ENCODE data around the gene GFER. TPM values are rescaled to one million over a fixed set of nuclear protein-coding genes. Genes with fewer than 3 reads are reported as not detected.

GFER gene
- total RNA-seq, 2 experiments from 2014 or later, result 25.0 to 25.8 TPM

DNA sequence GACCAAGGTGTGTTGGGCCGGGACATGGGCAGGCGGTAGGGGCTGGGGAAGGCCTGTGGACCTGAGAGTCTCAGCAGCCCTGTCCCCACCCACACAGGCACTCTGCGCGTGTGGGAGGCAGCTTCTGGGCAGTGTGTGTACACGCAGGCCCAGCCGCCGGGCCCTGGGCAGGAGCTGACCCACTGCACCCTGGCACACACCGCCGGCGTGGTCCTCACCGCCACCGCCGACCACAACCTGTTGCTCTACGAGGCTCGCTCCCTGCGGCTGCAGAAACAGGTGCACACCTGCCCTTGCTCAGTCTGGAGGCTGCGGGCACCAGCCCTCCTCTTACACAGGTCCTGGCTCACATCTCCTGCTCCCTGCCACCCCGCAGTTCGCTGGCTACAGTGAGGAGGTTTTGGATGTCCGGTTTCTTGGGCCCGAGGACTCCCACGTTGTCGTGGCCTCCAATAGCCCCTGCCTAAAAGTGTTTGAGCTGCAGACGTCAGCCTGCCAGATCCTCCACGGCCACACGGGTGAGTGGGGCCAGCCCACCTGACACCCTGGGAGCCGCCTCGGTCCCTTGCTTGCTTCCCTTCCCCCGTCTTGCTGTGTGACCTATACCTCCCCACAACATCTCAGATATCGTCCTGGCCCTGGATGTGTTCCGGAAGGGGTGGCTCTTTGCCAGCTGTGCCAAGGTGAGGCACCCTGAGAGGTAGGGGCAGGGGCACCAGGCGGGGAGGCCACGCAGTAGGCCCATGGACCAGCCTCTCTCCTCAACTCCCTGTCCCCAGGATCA is 8.4 kb upstream of the GFER start:
- no peaks in the 10 kb centered on the region for H3K9me3 Mint-ChIP-seq (ENCODE audit: low read depth)
- H3K4me3 Mint-ChIP-seq, result no peak overlapping the region
- intact Hi-C loops (cut with DNase I, micrococcal nuclease), result no loop called here
- H3K27ac Mint-ChIP-seq, result no peak overlapping the region
- POLR2A ChIA-PET, result interaction anchor here (1.2 kb wide), 1 partner anchor 11 kb away, joined by 5 read pairs; the partner anchor contains the start of gene RPS2
- CTCF ChIA-PET, result no interaction called here
- peaks cover 40% of the 10 kb centered on the region for H3K36me3 Mint-ChIP-seq (ENCODE audit: low read depth)
- DNase-seq, result no peak
- no peak for ATAC-seq
- peaks cover 16% of the 10 kb centered on the region for H3K4me1 Mint-ChIP-seq
- no peaks in the 10 kb centered on the region for H3K27me3 Mint-ChIP-seq

DNA sequence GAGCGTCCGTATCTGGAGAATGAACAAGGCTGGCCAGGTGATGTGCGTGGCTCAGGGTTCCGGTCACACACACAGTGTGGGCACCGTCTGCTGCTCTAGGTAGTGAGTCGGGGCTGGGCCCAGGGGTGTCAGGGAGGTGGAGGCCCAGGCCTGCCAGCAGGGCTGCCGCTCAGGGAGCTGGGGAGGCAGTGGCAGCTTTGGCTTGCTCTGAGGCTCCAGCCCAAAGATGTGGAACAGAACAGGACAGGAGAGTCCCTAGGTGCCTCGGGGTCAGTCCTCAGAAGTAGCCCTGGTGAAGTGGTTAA is 7.8 kb upstream of the GFER start:
- Mint-ChIP-seq H3K4me3 (no peak overlapping the region), H3K36me3 (ENCODE audit: low read depth) (peaks cover 36% of the 10 kb centered on the region), H3K27ac (no peak overlapping the region), H3K4me1 (peaks cover 13% of the 10 kb centered on the region), H3K9me3 (ENCODE audit: low read depth) (no peaks in the 10 kb centered on the region), H3K27me3 (peaks cover 1% of the 10 kb centered on the region)
- DNase-seq, result no peak
- no peak for ATAC-seq
- ChIA-PET POLR2A (no interaction called here), CTCF (interaction anchor here (0.6 to 0.9 kb wide), 2 partner anchors 164 to 318 kb away, joined by 3 read pairs; no protein-coding TSS in a partner anchor)
- intact Hi-C loops (cut with DNase I, micrococcal nuclease), result no loop called here

GRCh38 chr16:1976951-1977874 is 6.8 kb upstream of the GFER start:
- Mint-ChIP-seq H3K4me1 (peaks cover 15% of the 10 kb centered on the region), H3K27me3 (peaks cover 6% of the 10 kb centered on the region), H3K27ac (no peak overlapping the region), H3K4me3 (no peak overlapping the region), H3K9me3 (ENCODE audit: low read depth) (no peaks in the 10 kb centered on the region), H3K36me3 (ENCODE audit: low read depth) (peaks cover 34% of the 10 kb centered on the region)
- ATAC-seq (no peak), DNase-seq (no peak)
- intact Hi-C loops (cut with DNase I, micrococcal nuclease), result no loop called here
- ChIA-PET POLR2A (interaction anchor here (0.6 to 2.1 kb wide), 3 partner anchors 163 to 275 kb away, joined by 3 to 5 read pairs (median 4); partner anchors contain the start of gene TRAF7), CTCF (interaction anchor here (0.7 to 0.9 kb wide), 2 partner anchors 163 to 430 kb away, joined by 3 read pairs; no protein-coding TSS in a partner anchor)

DNA sequence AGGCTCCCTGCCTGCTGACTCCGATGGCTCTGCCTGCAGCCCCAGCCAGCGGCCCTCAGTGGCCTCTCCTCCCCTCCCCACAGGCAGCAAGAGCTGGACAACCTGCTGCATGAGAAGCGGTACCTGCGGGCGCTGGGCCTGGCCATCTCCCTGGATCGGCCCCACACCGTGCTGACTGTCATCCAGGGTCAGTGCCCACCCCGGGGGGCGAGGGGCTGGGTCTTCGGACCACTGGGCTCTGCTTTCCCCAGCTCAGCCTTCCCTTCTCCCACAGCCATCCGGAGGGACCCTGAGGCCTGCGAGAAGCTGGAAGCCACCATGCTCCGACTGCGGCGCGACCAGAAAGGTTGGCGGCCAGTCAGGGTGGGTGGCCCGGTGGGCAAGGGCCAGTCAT is 6.1 kb upstream of the GFER start:
- Mint-ChIP-seq H3K27ac (no peak overlapping the region), H3K4me1 (peaks cover 14% of the 10 kb centered on the region), H3K36me3 (ENCODE audit: low read depth) (peaks cover 32% of the 10 kb centered on the region), H3K4me3 (no peak overlapping the region), H3K27me3 (peaks cover 13% of the 10 kb centered on the region), H3K9me3 (ENCODE audit: low read depth) (no peaks in the 10 kb centered on the region)
- DNase-seq, result no peak
- intact Hi-C loops (cut with DNase I, micrococcal nuclease), result no loop called here
- POLR2A ChIA-PET, result interaction anchor here (2.1 kb wide), 1 partner anchor 178 kb away, joined by 4 read pairs; the partner anchor contains the start of gene TRAF7
- no peak for ATAC-seq
- CTCF ChIA-PET, result interaction anchor here (0.7 kb wide), 1 partner anchor 429 kb away, joined by 3 read pairs; no protein-coding TSS in a partner anchor

DNA sequence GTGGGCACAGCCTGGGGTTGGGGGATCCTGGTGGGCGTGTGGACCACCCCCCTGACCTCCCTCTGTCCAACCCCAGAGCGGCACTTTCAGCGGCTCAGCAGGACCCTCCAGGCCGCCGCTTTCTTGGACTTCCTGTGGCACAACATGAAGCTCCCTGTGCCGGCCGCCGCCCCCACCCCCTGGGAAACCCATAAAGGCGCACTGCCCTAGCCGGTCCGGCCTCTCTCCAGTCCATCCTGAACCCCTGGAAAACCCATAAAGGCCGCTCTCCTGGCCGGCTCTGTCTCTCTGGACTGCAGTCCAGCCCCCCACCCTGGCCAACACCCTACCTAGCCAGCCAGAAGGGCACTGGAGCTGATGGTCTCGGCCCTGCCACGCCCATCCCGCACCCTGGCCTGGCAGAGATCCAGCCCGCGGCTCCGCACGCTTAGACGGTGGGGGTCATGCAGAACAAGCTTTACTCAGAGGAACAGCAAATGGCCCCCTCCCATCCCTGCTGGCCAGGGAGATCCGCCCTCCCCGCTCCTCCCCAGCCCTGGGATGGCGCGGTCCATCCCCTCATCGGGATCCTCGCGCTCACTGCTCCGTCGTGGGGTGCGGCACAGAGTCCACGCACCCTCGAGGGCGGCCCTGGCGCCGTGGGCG is 5.4 kb upstream of the GFER start:
- H3K36me3 Mint-ChIP-seq (ENCODE audit: low read depth), result peaks cover 29% of the 10 kb centered on the region
- H3K27me3 Mint-ChIP-seq, result peaks cover 17% of the 10 kb centered on the region
- no peak overlapping the region for H3K27ac Mint-ChIP-seq
- H3K9me3 Mint-ChIP-seq (ENCODE audit: low read depth), result no peaks in the 10 kb centered on the region
- ATAC-seq (no peak), DNase-seq (no peak)
- H3K4me3 Mint-ChIP-seq, result no peak overlapping the region
- intact Hi-C loops (cut with DNase I, micrococcal nuclease), result no loop called here
- H3K4me1 Mint-ChIP-seq, result peaks cover 14% of the 10 kb centered on the region
- ChIA-PET POLR2A (interaction anchor here (2.1 kb wide), 1 partner anchor 177 kb away, joined by 4 read pairs; the partner anchor contains the start of gene TRAF7), CTCF (no interaction called here)

DNA sequence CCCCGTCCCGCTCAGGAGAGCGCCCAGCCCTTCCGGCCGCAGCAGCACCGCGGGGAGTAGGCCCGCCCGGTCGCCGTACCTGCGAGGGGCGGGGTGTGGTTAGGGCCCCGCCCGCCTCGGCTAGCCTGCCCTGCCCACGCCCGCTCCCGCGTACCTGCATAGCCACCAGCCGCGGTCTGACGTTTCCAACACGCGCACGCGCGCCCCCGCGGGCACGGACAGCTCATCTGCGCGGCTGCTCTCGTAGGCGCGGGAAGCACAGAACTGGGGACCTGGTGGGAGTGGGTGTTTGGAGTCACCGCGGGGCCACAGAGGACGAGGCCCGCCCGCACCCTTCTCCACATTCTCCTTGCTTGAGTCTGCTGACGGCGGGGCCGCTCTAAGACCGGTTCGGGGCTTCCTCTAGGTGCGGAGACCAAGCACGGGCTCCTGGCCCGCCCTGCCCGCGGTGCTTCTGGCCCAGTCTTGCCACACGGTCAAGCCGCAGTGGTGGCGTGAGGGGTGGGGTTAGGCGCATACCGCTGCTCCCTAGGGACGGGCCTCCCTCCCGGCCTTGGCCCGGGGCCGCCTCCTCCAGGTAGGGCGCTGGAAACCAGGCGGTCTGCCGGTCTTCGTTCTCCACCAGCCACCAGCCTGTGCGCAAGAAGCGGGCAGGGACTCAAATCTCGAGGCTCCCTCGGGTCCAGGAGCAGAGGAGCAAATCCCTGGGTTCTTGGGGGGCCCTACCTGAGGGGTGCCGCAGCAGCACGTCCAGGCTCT is 4.5 kb upstream of the GFER start:
- Mint-ChIP-seq H3K36me3 (ENCODE audit: low read depth) (peaks cover 29% of the 10 kb centered on the region), H3K27me3 (peaks cover 17% of the 10 kb centered on the region), H3K4me1 (peaks cover 14% of the 10 kb centered on the region), H3K9me3 (ENCODE audit: low read depth) (no peaks in the 10 kb centered on the region), H3K27ac (no peak overlapping the region), H3K4me3 (no peak overlapping the region)
- intact Hi-C loops (cut with DNase I, micrococcal nuclease), result no loop called here
- ATAC-seq (no peak), DNase-seq (peak; percentile 58)
- ChIA-PET CTCF (interaction anchor here (0.5 kb wide), 1 partner anchor 225 kb away, joined by 3 read pairs; no protein-coding TSS in a partner anchor), POLR2A (interaction anchor here (2.1 kb wide), 1 partner anchor 176 kb away, joined by 4 read pairs; the partner anchor contains the start of gene TRAF7)

GRCh38 chr16:1980030-1980769 is 3.8 kb upstream of the GFER start:
- ATAC-seq, result no peak

DNA sequence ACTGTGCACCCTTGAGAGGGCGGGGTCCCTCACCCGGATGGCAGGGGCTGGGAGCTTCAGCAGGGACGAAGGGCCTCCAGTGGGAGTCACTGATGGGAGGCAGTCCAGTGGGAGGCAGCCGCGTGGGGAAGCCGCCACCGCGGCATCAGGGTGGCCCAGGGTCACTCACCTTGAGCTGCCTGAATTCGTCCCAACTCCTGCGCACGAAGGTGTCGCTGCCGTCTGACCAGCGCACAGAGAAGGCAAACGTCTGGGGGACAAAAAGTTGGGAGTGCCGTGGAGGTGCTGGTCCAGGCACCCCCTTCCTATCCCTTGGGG is 3.3 kb upstream of the GFER start:
- peaks cover 16% of the 10 kb centered on the region for H3K4me1 Mint-ChIP-seq
- H3K36me3 Mint-ChIP-seq (ENCODE audit: low read depth), result peaks cover 22% of the 10 kb centered on the region

More at GRCh38 chr16:1980030-1980769, 3.8 kb upstream of the GFER start:
- intact Hi-C loops (cut with DNase I, micrococcal nuclease), result no loop called here
- H3K36me3 Mint-ChIP-seq (ENCODE audit: low read depth), result peaks cover 24% of the 10 kb centered on the region
- no peak overlapping the region for H3K27ac Mint-ChIP-seq
- no peaks in the 10 kb centered on the region for H3K9me3 Mint-ChIP-seq (ENCODE audit: low read depth)
- peaks cover 16% of the 10 kb centered on the region for H3K4me1 Mint-ChIP-seq
- H3K27me3 Mint-ChIP-seq, result peaks cover 17% of the 10 kb centered on the region
- POLR2A ChIA-PET, result no interaction called here
- H3K4me3 Mint-ChIP-seq, result no peak overlapping the region
- CTCF ChIA-PET, result interaction anchor here (0.5 kb wide), 1 partner anchor 224 kb away, joined by 3 read pairs; no protein-coding TSS in a partner anchor
- DNase-seq, result peak; percentile 38

GRCh38 chr16:1981398-1981836 is 2.6 kb upstream of the GFER start, which contains the start of gene NOXO1:
Gene NOXO1, minus strand, starts transcription at chr16:1981469. Its CDS starts 290 bp downstream, at chr16:1981179.
- Mint-ChIP-seq H3K27ac (no peak within 1 kb of the TSS), H3K27me3 (peaks cover 17% of the 10 kb centered on the region), H3K9me3 (ENCODE audit: low read depth) (no peaks in the 10 kb centered on the region), H3K4me3 (no peak within 1 kb of the TSS), H3K4me1 (peaks cover 16% of the 10 kb centered on the region), H3K36me3 (ENCODE audit: low read depth) (peaks cover 21% of the 10 kb centered on the region)
- CTCF ChIA-PET, result interaction anchor here (0.7 kb wide), 1 partner anchor 38 kb away, joined by 3 read pairs; the partner anchor contains the start of gene NPW
- ATAC-seq, result peak; percentile 16
- DNase-seq, result peak; percentile 28
- POLR2A ChIA-PET, result interaction anchor here (1.2 to 1.8 kb wide), 3 partner anchors 10 to 21 kb away, joined by 4 read pairs; partner anchors contain the start of gene RPS2
- intact Hi-C loops (cut with DNase I, micrococcal nuclease), result no loop called here

More for the DNA sequence above, 3.3 kb upstream of the GFER start:
- Mint-ChIP-seq H3K4me3 (no peak overlapping the region), H3K27me3 (peaks cover 17% of the 10 kb centered on the region), H3K9me3 (ENCODE audit: low read depth) (no peaks in the 10 kb centered on the region), H3K27ac (no peak overlapping the region)
- ATAC-seq (no peak), DNase-seq (no peak)
- CTCF ChIA-PET, result no interaction called here
- intact Hi-C loops (cut with DNase I, micrococcal nuclease), result no loop called here
- POLR2A ChIA-PET, result interaction anchor here (1.3 to 1.8 kb wide), 2 partner anchors 11 to 16 kb away, joined by 4 read pairs; partner anchors contain the start of gene RPS2

DNA sequence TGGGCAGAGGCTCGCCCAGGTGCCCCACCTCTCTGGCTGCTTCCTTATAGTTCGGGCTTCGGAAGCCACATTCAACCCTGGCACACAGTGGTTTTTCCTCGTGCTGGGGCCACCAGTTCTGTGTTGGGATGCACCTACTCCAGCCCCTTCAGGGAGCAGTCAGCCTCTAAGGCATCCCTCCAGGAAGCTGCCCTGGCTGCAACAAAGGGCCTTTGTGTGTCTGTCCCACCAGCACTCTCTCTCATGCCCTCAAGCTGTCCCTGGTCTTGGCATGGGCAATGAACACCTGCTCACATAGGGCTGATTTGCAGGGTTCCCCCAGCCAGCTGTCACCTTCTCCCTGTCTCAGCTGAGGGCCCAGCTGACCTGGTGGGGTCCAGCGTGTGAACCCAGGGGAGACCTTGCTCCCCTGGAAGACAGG is 2.0 kb upstream of the GFER start:
- Mint-ChIP-seq H3K4me1 (peaks cover 16% of the 10 kb centered on the region), H3K27me3 (peaks cover 17% of the 10 kb centered on the region), H3K27ac (no peak overlapping the region), H3K4me3 (no peak overlapping the region), H3K9me3 (ENCODE audit: low read depth) (no peaks in the 10 kb centered on the region), H3K36me3 (ENCODE audit: low read depth) (peaks cover 23% of the 10 kb centered on the region)
- POLR2A ChIA-PET, result interaction anchor here (0.9 to 1.8 kb wide), 4 partner anchors 10 to 173 kb away, joined by 4 to 6 read pairs (median 4); partner anchors contain the start of genes RPS2 and TRAF7
- intact Hi-C loops (cut with DNase I, micrococcal nuclease), result no loop called here
- DNase-seq (no peak), ATAC-seq (no peak)
- CTCF ChIA-PET, result interaction anchor here (0.9 kb wide), 1 partner anchor 38 kb away, joined by 5 read pairs; no protein-coding TSS in a partner anchor

Data from activated CD4-positive, alpha-beta T cell treated with anti-CD3 and anti-CD28 coated beads for 36 hours (primary cell).